NK-92 (cell line): ENCODE data around the gene ACTRT2.

ENCODE experiments used
- DNase-seq: peaks from one replicate; lab custom pipeline; 2025; ENCODE audit not compliant: unreplicated experiment; lab: John Stamatoyannopoulos, UW

The ACTRT2 gene

DNA sequence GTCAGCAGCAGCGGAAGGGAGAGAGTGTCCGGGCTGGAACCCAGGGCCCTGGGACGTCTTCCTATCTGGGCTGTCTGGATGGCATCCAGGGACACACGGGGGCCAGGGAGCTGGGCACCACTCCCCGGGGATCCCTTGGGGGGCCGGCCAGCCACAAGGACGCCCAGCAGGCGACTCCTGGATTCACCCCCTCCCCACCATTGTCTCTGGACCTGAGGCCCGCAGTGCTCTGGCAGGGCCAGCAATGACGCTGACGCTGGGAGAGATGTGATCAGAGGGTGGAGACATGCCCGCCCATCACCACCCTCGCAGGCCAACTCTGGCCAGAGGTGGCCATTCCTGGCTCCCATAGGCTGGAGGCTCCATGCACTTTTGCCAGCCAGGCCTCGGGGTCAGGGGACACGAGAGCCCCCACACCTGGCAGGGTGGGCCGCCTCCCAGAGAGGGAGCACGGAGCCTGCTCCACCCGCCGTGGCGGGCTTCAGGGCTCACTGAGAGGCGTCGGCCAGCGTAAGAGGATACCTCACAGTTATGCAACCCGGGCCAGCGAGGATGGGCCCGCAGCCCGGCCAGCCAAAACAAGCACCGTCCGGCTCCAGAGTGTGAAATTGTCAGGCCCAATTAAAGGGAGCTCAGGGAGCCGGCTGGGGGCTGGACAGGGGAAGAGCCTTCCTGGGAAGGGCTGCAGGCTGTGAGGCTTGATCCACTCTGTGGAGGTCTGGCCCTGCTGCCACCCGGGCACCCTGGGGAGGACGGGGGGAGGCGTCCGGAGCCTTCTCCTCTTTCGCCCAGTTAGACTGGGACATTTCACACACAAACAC lies 10.3 kb downstream of the ACTRT2 start:
- DNase-seq = no peak

DNA sequence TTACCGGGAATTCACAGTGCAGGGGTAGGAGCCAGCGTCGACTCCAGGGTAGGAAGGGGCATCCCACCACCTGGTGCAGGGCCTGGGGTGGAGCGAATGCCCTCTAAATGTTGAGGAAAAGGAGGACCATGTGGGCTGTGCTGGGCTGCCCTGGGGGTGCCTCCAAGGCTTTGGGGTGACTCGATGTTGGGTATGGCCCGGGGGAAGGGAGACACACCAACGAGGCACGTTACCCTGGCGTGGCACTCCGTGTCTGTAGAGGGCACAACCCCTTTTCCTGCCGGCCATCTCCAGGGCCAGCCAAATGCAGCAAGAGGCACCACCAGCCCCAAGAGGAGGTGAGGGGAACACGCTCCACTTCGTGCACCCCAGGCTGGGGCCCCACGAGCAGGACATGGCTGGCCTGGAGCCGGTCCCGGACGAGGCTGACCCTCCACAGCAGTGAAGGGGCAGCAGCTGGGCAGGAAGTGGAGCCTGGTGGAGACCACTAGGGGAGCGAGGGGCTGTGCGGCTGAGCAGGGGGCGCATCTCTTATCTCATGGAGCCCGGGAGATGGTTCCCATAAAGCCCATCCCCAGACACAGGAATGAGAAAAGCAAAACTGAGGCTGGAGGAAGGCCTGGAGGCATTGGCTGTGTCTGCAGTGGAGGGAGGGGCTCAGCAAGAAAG lies 11.2 kb downstream of the ACTRT2 start:
- DNase-seq = no peak

DNA sequence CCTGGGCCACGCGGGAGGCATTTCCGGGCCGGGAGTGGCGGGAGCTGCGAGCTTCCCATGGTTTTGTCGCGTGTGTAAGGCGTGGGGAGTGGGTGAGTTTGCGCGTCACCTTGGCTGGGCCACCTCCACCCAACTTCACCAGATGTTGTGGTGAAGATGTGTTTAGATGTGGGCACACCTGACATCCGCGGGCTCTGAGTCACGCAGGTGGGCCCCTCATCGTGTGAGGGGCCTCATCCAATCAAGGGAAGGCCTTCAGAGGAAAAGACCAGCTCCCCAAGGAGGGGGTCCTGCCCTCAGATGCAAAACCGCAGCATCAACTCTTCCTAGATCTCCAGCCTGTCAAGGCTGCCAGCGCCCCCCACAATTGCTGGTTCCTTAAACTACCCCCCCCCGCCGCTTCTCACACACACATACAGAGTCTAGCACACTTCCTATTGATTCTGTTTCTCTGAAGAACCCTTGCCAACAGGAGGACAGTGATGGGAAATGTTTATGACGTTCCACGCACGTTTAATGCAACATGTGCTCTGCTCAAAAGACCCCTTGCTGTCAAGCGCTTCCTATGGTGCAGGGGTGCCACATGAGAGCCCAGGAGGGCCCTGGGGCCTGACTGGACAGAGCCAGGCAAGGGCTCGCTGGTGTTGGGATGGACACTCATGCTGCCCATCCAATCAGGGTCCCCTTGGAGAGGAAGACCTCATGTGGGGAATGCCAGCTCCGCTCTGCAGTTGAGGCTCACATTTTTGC lies 11.9 kb downstream of the ACTRT2 start:
- DNase-seq = no peak

DNA sequence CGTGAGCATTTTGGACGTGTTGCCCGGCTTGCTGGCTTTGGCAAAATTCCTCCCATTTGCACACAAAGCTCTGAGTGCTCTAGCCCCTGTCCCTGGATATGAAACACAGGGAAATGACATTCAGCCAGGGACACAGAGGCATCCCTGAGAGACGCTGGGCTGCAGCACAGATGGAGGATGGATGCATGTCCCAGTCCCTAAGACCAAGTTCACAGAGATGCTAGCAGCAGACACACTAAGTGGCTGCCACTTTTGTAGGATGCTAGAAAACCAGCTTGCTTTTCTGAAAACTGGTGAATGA lies 12.5 kb downstream of the ACTRT2 start:
- no peak for DNase-seq

DNA sequence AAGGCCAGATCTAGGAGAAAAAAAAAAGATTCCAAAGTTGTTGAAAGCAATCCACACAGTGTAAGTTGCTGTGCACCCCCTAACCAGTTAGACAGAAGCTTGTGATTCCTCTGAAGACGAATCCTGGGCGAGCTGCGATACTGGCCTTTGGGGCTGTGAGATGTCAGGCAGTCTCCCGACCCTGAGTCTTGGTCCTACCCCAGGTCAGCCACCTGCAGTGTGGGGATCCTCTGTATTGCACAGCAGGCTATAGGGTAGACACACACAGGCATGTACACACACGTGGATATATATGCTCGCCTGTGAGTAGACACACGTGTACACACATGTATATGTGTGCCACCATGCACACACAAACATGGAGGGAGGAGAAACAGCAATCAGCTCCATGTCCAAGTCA lies 12.9 kb downstream of the ACTRT2 start:
- no peak for DNase-seq

DNA sequence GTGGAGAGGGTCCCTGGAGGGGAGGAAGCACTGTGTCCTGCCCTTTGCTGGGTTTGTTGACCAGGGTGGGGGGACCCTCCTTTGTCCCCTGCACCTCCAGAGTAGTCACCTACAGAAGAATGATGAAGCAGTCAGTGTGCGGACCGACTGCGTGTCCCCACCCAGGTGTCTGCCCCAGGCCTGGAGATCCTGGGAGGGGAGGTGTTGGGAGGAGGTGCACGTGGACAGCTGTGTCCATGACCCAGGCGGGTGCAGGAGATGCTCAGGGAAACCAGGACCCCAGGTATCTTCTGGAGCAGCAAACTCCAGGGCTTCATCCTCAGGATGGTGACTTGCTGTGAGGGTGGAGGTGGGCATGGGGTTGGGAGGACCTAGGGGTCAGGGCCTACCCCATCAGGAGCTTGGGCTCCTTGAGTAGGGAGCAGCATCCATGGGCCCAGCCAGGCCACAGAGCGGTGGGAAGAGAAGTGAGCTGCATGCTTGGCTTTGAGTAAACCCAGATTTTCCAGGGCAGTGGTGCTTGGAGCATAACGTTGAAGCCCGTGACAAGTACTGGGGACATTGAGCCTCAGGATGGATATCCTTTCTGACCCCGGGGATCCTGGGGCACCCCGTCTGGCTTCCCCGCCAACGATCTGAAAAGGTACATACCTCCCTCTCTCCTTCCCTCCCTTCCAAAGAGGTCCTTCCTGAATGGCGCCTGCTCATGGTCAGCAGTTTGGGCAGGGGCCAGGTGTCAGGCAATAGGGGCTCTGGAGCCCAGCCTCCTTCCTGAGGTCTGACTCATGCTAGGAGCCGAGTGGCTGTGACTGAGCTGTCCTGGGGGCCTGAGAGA lies 13.7 kb downstream of the ACTRT2 start:
- DNase-seq = no peak

DNA sequence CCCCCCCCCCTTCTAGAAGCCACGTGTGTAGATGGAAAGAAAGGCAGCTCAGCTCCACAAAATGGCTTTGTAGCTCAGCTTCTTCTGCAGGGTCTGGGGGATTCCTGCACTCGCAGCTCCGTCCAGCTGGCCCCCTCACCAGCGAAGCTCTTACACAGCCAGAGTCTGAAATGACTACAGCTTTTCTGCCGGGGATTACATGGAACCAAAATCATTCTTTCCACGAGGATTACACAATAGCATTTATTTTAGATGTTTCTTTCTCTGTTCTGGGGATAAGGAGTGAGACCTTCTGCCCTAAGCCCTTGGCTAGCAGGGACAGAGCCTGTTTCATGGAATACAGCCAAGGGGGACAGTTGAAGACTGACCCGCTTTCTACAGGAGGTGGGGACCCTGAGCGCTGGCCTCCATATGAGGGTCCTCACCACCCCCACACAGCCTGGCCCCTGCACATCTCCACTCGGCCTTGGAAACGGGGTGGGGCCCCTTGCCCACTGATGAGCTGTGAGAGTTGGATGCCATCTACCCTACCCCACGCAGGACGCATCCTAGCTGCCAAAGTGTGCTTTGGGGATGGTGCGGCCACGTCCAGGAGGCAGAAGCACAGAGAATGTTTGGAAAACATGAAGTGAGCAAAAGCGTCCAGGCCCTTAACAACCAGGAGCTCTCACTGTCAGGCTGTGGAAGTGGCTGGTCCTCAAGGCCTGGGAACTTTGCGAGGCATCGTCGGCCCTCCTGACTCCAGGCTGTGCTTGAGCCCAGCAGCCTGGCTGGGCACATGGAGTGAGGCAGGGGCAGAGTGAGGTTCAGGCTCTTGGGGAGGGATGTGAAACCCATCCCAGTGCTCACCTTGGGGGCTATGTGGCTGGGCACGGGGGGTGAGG lies 14.5 kb downstream of the ACTRT2 start:
- no peak for DNase-seq

DNA sequence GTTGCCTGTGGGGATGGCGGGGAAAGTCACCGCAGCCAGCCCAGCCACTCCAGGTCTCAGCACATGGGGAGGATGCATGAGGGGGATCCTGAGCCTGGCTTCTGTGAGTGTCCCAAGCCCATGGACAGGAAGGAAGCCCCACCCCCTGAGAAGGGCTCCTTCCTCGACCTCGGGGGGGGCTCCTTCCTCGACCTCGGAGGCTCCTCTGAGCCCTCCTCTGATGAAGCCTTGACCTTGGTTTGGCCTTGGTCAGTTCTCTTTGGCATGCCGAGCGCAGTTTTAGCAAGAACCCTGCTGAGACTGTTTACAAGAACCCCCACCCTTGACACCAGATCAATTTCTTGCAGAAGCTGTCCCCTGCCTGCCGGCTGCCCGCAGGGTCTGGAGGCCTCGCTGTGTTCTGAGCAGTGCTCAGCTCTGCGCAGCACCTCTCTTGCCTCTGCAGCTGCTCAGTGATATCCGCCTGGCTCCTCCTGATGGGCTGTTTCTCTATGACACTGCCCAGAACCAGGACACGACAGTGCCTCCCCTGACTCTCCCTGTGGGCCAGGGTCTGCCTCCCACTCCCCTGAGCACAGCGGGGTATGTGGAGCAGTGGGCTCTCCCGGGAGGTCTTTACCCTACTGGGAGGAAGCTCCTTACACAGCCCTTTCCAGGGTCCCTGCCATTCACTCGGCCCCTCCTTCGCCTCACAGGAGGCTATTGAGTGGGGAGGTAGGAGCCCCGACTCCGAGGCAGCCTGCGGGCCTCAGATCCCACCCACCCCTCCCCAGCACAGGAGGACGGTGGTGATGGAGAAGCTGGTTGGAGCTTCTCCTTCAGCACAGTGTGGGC lies 15.4 kb downstream of the ACTRT2 start:
- no peak for DNase-seq

DNA sequence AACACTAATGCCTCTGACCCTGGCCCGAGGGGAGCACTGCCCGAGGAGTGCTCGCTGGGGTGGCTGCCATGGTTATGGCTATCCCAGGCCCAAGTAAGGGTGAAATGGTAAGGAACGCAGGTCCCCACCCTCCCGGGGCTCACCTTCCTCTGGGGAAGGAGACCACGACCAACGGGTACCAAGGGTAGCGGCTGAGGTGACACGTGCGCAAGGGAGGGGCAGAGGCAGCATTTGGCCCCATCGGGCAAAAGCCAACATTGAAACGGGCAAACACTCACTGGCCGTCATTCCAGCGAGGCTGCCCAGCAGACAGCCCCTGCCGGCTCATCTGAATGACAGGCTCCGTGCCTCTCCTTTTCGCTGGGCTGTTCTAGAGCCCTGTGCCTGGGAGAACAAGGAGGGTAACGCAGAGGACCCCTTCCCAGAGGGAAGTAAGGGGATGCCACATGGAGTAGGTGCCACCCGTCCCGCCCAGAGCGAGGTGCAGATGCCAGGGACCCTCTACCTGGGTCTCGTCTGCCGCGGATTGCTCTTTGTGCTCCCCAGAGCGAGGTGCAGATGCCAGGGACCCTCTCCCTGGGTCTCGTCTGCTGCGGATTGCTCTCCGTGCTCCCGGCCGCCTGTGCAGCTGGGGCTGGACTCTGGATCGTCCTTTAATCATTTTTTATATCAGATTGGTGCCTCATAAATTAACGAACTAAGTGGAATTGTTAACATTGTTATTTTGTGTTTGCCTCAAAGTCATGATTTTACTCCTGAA lies 16.2 kb downstream of the ACTRT2 start:
- DNase-seq = no peak

DNA sequence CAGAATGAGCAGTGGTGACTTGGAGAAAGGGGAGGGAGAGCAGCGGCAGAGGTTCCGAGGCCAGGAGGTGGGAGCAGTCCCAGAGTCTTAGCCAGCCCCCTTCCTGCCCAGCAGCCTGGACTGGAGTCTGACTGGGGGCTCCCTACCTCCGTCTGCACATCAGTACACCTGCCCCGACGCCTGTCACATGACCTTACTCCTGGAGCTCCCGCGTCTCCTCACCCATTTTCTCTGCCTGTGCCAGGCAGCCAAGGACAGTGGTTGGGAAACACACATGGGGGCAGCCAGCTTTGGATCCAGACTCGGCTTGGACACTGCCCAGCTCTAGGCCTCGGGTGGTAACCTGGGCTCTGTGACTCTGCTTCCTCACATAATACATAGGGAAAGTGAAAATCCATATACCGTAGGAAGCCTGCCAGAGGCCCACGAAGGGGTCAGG lies 16.9 kb downstream of the ACTRT2 start:
- DNase-seq = no peak

DNA sequence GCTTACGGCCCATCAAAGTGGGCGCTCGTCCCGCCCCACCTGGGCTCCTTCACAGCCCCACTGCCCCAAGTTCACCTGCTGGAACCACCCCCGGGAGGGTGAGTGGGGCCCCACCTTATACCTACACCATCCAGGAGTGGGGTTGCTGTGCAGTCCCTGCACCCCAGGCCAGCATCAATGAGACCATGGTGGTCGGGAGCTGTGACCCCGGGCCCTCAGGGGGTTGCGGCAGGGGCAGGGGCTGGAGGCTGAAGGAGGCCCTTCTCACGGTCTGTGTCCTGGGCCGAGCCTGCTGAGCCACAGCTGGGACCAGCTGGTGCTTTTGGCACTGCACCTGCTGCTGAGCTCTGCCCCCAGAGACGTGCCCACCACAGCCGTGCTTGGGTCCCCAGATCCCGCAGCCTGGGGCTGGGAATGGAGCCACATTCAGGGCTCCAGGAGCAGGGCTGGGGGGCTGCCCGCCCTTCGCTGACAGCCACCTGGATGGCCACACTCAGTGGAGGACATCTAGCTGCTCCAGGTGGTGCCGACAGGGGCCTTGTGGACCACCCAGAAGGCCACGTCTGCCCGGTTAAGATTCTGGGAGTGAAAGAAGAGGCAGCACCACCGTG lies 17.4 kb downstream of the ACTRT2 start:
- no peak for DNase-seq

DNA sequence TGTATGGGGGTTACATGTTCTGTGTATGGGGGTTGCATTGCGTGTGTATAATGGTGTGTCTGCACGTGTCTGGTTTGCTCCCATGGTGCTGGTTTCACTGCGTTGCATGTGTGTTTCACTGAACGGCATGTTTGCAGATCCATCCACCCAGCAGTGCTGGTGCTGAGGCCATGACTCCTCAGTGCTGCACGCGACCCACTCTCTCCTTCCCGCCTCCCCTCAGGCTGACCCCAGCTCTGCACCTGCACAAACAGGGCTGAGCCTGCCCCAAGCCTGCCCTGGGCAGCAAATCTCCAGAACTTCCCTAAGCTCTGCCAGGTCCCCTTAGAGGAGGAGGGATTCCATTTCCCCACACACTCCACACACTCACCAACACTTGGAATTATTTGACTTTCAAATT lies 18.7 kb downstream of the ACTRT2 start:
- no peak for DNase-seq

DNA sequence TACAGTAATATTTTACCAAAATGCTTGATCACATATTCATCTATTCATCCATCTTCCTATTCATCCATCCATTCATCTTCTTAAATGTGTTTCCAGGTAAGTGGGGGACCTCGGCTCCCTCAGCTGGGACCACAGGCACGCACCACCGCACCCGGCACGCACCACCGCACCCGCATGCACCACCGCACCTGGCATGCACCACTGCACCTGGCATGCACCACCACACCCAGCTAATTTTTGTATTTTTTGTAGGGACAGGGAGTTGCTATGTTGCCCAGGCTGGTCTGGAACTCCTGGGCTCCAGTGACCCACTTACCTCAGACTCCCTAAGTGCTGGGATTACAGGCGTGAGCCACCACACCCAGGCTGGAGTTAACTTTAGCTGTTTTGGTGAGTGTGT lies 21.2 kb downstream of the ACTRT2 start:
- DNase-seq = no peak

DNA sequence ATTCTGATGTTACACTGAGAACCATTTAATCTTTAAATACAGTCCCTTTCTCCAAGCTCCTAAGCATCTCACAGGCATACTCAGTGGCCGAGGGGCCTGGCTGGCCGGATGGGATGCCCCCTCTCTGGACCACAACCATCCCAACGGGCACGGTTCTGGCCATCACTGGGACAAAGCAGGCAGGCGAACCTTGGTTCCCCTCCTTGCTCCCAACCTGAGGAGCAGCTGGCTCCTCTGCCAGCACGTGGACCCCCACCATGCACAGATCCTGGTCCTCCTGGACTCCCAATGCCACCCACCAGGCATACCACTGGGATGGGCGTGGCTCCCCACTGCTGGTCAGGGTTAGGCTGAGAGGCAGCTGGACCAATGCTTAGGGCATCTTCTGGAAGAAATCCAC lies 27.9 kb downstream of the ACTRT2 start:
- DNase-seq = no peak

DNA sequence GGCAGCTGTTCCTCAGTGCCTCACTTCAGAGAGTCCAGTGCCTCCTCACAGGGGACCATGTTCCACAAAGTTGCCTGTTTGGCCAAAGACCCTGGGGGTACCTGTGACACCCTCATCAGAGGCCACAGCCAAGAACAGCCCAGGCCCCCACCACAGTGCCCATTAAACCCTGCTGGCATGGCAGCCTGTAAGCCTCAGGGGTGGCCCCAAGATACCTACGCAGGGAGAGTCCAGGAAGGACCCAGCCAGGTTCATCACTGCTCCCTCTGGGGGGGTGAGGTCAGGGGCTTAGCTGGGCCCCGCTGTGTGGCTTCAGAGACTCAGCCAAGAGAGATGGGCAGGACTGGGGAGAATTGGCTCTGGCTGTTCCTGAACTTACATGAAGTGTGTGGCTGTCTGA lies 28.6 kb downstream of the ACTRT2 start:
- DNase-seq = no peak

DNA sequence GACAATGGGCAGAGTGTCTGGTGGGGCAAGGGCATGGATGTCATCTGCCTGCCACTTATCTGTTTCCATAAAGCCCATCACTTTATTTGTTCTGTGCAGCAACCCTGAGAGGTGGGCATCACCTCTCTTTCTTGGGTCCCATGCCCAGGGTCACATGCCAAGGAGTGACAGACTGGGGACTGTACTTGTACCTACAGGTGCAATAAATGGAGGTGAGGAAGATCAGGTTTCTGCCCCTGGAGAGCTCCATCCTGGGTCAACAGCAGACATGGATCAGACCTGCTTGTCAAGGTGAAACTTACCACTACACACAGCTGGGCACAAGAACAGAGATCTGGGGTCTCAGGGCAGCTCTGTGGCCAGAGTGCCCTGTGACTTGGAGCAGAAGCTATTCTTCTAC lies 29.3 kb downstream of the ACTRT2 start:
- DNase-seq = no peak

DNA sequence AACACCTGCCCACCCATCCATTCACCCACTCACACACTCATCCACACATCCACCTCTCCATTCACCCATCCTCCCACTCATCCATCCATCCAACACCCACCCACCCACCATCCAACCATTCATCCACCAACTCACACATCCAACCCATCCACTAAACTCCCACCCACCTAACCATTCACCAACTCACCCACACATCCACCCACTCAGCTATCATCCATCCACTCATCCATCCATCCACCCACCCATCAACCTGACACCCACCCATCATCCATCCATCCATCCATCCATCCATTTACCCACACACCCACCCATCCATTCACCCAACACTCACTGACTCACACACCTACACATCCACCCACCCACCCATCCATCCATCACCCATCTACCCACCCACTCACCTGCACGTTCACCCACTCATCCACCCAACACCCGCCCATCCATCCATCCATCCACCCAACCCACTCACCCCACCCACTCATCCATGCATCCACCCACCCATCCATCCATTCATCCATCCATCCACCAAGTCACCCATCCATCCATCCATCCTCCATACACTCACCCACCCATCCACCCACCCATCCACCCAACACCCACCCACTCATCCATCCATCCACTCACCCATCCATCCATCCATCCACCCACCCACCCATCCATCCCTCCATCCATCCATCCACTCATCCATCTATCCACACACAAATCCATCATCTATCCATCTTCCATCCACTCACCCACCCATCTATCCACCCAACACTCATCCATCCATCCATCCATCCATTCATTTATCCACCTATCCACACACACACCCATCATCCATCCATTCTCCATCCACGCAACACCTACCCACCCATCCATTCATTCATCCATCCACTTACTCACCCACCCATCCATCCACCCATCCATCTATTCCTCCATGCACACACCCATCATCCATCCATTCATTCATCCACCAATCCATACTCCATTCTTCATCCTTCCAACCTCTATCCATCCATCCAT lies 30.3 kb downstream of the ACTRT2 start:
- no peak for DNase-seq
